GM12878 (cell line): ENCODE results near the gene INAFM1. TPM values are rescaled to one million over a fixed set of nuclear protein-coding genes. Genes with fewer than 3 reads are reported as not detected.

ENCODE experiments used
- ATAC-seq: fragments of 200-7000 bp; cut with Tn5 transposase; 3 replicates; pipeline ENCODE4 v1.9.1; 2020; ENCODE audit warnings: mild to moderate bottlenecking, moderate library complexity
- BruUV-seq: library from RNA; stranded (reverse); fragments of 400-500 nt; replicated peaks from 2 replicates; lab custom pipeline; 2021; lab: Mats Ljungman, UMichigan
- CTCF ChIA-PET: fragments of 300-600 bp; sonication (Branson Sonifier 250); formaldehyde crosslinking; extraction: SDS; loops from one replicate; lab custom pipeline; 2021; ENCODE audit warnings: inconsistent platforms; lab: Yijun Ruan, JAX
- POLR2A ChIA-PET: fragments of 350-600 bp; formaldehyde crosslinking; extraction: SDS; loops from one replicate; lab custom pipeline; 2021; ENCODE audit warnings: inconsistent platforms; lab: Charles Lee
- RAD21 ChIA-PET: fragments of 300-600 bp; sonication (Branson Sonifier 250); formaldehyde crosslinking; loops from one replicate; lab custom pipeline; 2023; ENCODE audit warnings: antibody characterized with exemption; ENCODE audit not compliant: unreplicated experiment; lab: Charles Lee
- SMC1A ChIA-PET: fragments of 300-600 bp; sonication (Branson Sonifier 250); formaldehyde crosslinking; loops from one replicate; lab custom pipeline; 2023; ENCODE audit not compliant: unreplicated experiment, uncharacterized antibody; lab: Charles Lee
- DNase-seq: peaks from one replicate; pipeline ENCODE4 v3.0.0-alpha.2; 2011; ENCODE audit warnings: low read depth, low spot score
- FAIRE-seq: peaks from 3 replicates; lab custom pipeline; 2011; peaks lifted over from hg19 to GRCh38; lab: Jason Lieb, UNC
- H2AFZ ChIP-seq: 2 replicates; pipeline ENCODE4 v1.6.0; 2011; ENCODE audit warnings: low read depth, low read length, control low read depth; ENCODE audit not compliant: control insufficient read depth
- H3K27ac ChIP-seq: 2 replicates; pipeline ENCODE4 v1.5.1; 2011; ENCODE audit warnings: control low read depth; ENCODE audit not compliant: control insufficient read depth, insufficient read depth
- H3K27me3 ChIP-seq, 2 experiments: replicated peaks in 1 of 2; 2 replicates each; pipeline versions ENCODE4 v1.6.0 to v1.6.1; 2011; ENCODE audit warnings: low read length in 1 of 2; ENCODE audit not compliant: control insufficient read depth in 2 of 2, insufficient read depth in 2 of 2
- H3K36me3 ChIP-seq, 2 experiments: 2 replicates each; pipeline ENCODE4 v1.5.1; 2011; ENCODE audit warnings: low read length in 1 of 2; ENCODE audit not compliant: control insufficient read depth in 2 of 2, insufficient read depth in 2 of 2
- H3K4me1 ChIP-seq: 2 replicates; pipeline ENCODE4 v1.6.1; 2011; ENCODE audit warnings: mild to moderate bottlenecking, low read length, moderate library complexity, mixed read lengths; ENCODE audit not compliant: control insufficient read depth, insufficient read depth
- H3K4me2 ChIP-seq: 2 replicates; pipeline ENCODE4 v1.6.0; 2011; ENCODE audit warnings: control low read depth; ENCODE audit not compliant: control insufficient read depth, insufficient read depth
- H3K4me3 ChIP-seq: fragments of 200-600 bp; sonication (generic); 2 replicates; pipeline ENCODE4 v1.5.1; 2016
- H3K79me2 ChIP-seq: 2 replicates; pipeline ENCODE4 v1.6.0; 2011; ENCODE audit warnings: low read length; ENCODE audit not compliant: control insufficient read depth, insufficient read depth
- H3K9ac ChIP-seq: 2 replicates; pipeline ENCODE4 v1.8.0; 2011; ENCODE audit warnings: low read length, control low read depth, mixed read lengths; ENCODE audit not compliant: control insufficient read depth, insufficient read depth
- H3K9me3 ChIP-seq: replicated peaks from 3 replicates; pipeline ENCODE4 v1.5.1; 2011; ENCODE audit warnings: mild to moderate bottlenecking, low read length; ENCODE audit not compliant: control insufficient read depth, insufficient read depth
- H4K20me1 ChIP-seq: 2 replicates; pipeline ENCODE4 v1.6.0; 2011; ENCODE audit not compliant: control insufficient read depth, insufficient read depth
- E2F4 ChIP-seq: IDR thresholded peaks from 2 replicates; pipeline ENCODE4 v1.6.1; 2012; ENCODE audit warnings: low read depth, low read length, improper control_type of control experiment
- ESRRA ChIP-seq: IDR thresholded peaks from 2 replicates; pipeline ENCODE4 v1.6.1; 2012; ENCODE audit warnings: mild to moderate bottlenecking, low read length, improper control_type of control experiment
- GABPA ChIP-seq: IDR thresholded peaks from 2 replicates; pipeline ENCODE4 v1.6.1; 2014; ENCODE audit warnings: antibody characterized with exemption, low read depth, mild to moderate bottlenecking, inconsistent platforms
- GATAD2B ChIP-seq: fragments of 450-650 bp; conservative IDR thresholded peaks from 2 replicates; pipeline ENCODE4 v1.6.1; 2017; ENCODE audit warnings: low read depth, mild to moderate bottlenecking, moderate library complexity
- JUNB ChIP-seq: IDR thresholded peaks from 2 replicates; pipeline ENCODE4 v1.6.1; 2016; ENCODE audit warnings: antibody characterized with exemption, mild to moderate bottlenecking
- MAX ChIP-seq: IDR thresholded peaks from 2 replicates; pipeline ENCODE4 v1.6.1; 2012; ENCODE audit warnings: low read depth, low read length, improper control_type of control experiment
- MTA2 ChIP-seq: fragments of 450-650 bp; IDR thresholded peaks from 2 replicates; pipeline ENCODE4 v1.6.1; 2016; ENCODE audit warnings: low read depth, mild to moderate bottlenecking, moderate library complexity
- MYB ChIP-seq: fragments of 150-350 bp; IDR thresholded peaks from 2 replicates; pipeline ENCODE4 v1.6.1; 2014; ENCODE audit warnings: mild to moderate bottlenecking, low read depth, low read length, borderline replicate concordance
- NBN ChIP-seq: fragments of 450-650 bp; IDR thresholded peaks from 2 replicates; pipeline ENCODE4 v1.6.1; 2016
- NR2C2 ChIP-seq: IDR thresholded peaks from 2 replicates; pipeline ENCODE4 v1.6.1; 2011; ENCODE audit warnings: borderline replicate concordance, low read depth; ENCODE audit not compliant: control insufficient read depth, insufficient read length
- NR2F1 ChIP-seq: fragments of 450-650 bp; conservative IDR thresholded peaks from 2 replicates; pipeline ENCODE4 v1.6.1; 2017; ENCODE audit warnings: mild to moderate bottlenecking
- PML ChIP-seq: IDR thresholded peaks from 2 replicates; pipeline ENCODE4 v1.6.1; 2012; ENCODE audit warnings: low read length, inconsistent platforms
- RAD51 ChIP-seq: fragments of 450-650 bp; IDR thresholded peaks from 2 replicates; pipeline ENCODE4 v1.6.1; 2016; ENCODE audit warnings: moderate library complexity, mild to moderate bottlenecking, inconsistent platforms
- ZNF687 ChIP-seq: fragments of 450-650 bp; IDR thresholded peaks from 2 replicates; pipeline ENCODE4 v1.6.1; 2017; ENCODE audit warnings: mild to moderate bottlenecking, moderate library complexity
- WGBS: methylation state at CpG from one replicate; pipeline ENCODE4 v1.1.6; 2016; ENCODE audit warnings: low lambda C conversion rate; ENCODE audit not compliant: insufficient replicate concordance, insufficient coverage; ENCODE audit errors: missing lambda C conversion rate; 5-methylcytosine and 5-hydroxymethylcytosine counted together
- in situ Hi-C: fragments of 300-500 bp; cut with MboI; formaldehyde crosslinking; loops from 9 replicates; pipeline ENCODE4 v1.14.3; 2018; ENCODE audit warnings: mixed read lengths
- intact Hi-C: fragments of 100-400 bp; cut with micrococcal nuclease; formaldehyde crosslinking; loops from one replicate; pipeline ENCODE4 v1.14.2; 2022; ENCODE audit not compliant: unreplicated experiment
- polyA plus RNA-seq, 11 experiments: library from polyadenylated mRNA; depleted of rRNA in 4 of 11; unstranded in 6 of 11; stranded (reverse) in 5 of 11; fragments of >200 nt; fragmentation: Nextera tagmentation in 4 of 11; fragmentation: Illumina TruSeq in 1 of 11; extraction: Ambion mirVana in 4 of 11; extraction: Trizol in 1 of 11; gene quantifications; 1 replicate in 1 of 11; 2 replicates in 10 of 11; pipeline versions ENCODE4 v1.2.1 to v1.2.3, GENCODE V29; 2011 to 2016; ENCODE audit warnings: inconsistent platforms in 2 of 11, missing spikeins in 2 of 11, low read depth in 1 of 11
- total RNA-seq, 4 experiments: library from RNA; depleted of rRNA in 3 of 4; stranded (reverse); fragments of >200 nt in 3 of 4; fragmentation: Illumina TruSeq in 1 of 4; extraction: Trizol in 1 of 4; gene quantifications; 2 replicates each; pipeline versions ENCODE4 v1.2.1 to v1.2.3, GENCODE V29; 2013 to 2021

INAFM1 gene
- total and polyA plus RNA-seq, 10 of the 15 experiments (the other 5 are each of a cell fraction or from before 2014, with no cell fraction given) = 0.57 to 6.8 (median 1.1) TPM; not detected in 1

GRCh38 chr19:47323409-47323808, 48.7 kb downstream of the INAFM1 start:
- no peaks in the 10 kb centered on the region for H3K79me2 ChIP-seq
- no peak overlapping the region for H2AFZ ChIP-seq
- H4K20me1 ChIP-seq = no peaks in the 10 kb centered on the region
- POLR2A ChIA-PET = no interaction called here
- no TSS peak for BruUV-seq
- DNase-seq (no peak), FAIRE-seq (no peak), ATAC-seq (no peak)
- H3K4me2 ChIP-seq = no peak overlapping the region
- no peaks in the 10 kb centered on the region for H3K36me3 ChIP-seq
- H3K27ac ChIP-seq = no peak overlapping the region
- CTCF ChIA-PET = interaction anchor here (0.9 to 1.0 kb wide), 2 partner anchors 26 to 68 kb away, joined by 3 read pairs; partner anchors contain the start of gene DHX34
- no peak overlapping the region for H3K4me3 ChIP-seq
- SMC1A ChIA-PET = interaction anchor here (1.1 kb wide), 1 partner anchor 26 kb away, joined by 3 read pairs; the partner anchor contains the start of gene DHX34
- intact Hi-C loops = no loop called here
- no peaks in the 10 kb centered on the region for H3K27me3 ChIP-seq
- no peak overlapping the region for H3K9ac ChIP-seq
- in situ Hi-C loops = no loop called here
- RAD21 ChIA-PET = interaction anchor here (1.2 kb wide), 1 partner anchor 26 kb away, joined by 4 read pairs; the partner anchor contains the start of gene DHX34
- WGBS = 42% methylated on average over 8 of the region's 8 CpGs
- no peaks in the 10 kb centered on the region; the same call in 2 of the 3 replicates for H3K9me3 ChIP-seq
- TF ChIP-seq GABPA (no peak), ESRRA (no peak), MYB (no peak), MTA2 (no peak), GATAD2B (no peak), ZNF687 (no peak), MAX (no peak), PML (no peak), E2F4 (no peak), JUNB (no peak), NR2C2 (no peak), NBN (no peak), NR2F1 (no peak), RAD51 (no peak)
- no peaks in the 10 kb centered on the region for H3K4me1 ChIP-seq
